ENCODE results near the gene KRTAP10-2.
"Not testable (repeated sequence)": the region's sequence is repeated elsewhere in the genome, so short reads cannot be mapped to it uniquely, and the experiment has no call there.

GRCh38 chr21:44558329-44558675, 7.0 kb upstream of the KRTAP10-2 start:
- TF ChIP-seq POLR2AphosphoS5, CTCF (IDR thresholded peaks at IDR 0.05): not testable (repeated sequence)

Data from breast epithelium (tissue), 3 donors.